HFF-Myc (cell line): ENCODE data around the gene ZNF22.

Source experiments
- DNase-seq: peaks from one replicate; pipeline ENCODE4 v3.0.0-alpha.2; 2011; ENCODE audit warnings: low read depth; ENCODE audit errors: extremely low read depth
- H3K4me3 ChIP-seq: replicated peaks from 2 replicates; pipeline ENCODE4 v1.5.1; 2011; ENCODE audit warnings: low read depth, mild to moderate bottlenecking, control low read depth, low read length
- CTCF ChIP-seq: IDR thresholded peaks from 2 replicates; pipeline ENCODE4 v1.5.1; 2012; ENCODE audit warnings: mild to moderate bottlenecking, low read depth, low read length, control low read depth; ENCODE audit errors: missing control alignments

The ZNF22 gene

GRCh38 chr10:44982114-44982460 lies 18.6 kb upstream of the ZNF22 start:
- DNase-seq: no peak
- no peak overlapping the region for H3K4me3 ChIP-seq

GRCh38 chr10:44982496-44982895 lies 18.2 kb upstream of the ZNF22 start:
- TF ChIP-seq CTCF: no peak
- no peak overlapping the region for H3K4me3 ChIP-seq
- no peak for DNase-seq

More at GRCh38 chr10:44982114-44982460, 18.6 kb upstream of the ZNF22 start:
- no peak for TF ChIP-seq CTCF

GRCh38 chr10:44983066-44983894 lies 17.4 kb upstream of the ZNF22 start:
- no peak for TF ChIP-seq CTCF
- DNase-seq: no peak
- H3K4me3 ChIP-seq: no peak overlapping the region

- H3K4me3 ChIP-seq: no peak overlapping the region
- TF ChIP-seq CTCF: no peak
- no peak for DNase-seq
These were observed 16.8 kb upstream of the ZNF22 start for GRCh38 chr10:44983895-44984278.

GRCh38 chr10:44984671-44985101 lies 16.0 kb upstream of the ZNF22 start:
- no peak for TF ChIP-seq CTCF
- H3K4me3 ChIP-seq: no peak overlapping the region
- DNase-seq: no peak

GRCh38 chr10:44985175-44985681 lies 15.5 kb upstream of the ZNF22 start:
- no peak for TF ChIP-seq CTCF
- H3K4me3 ChIP-seq: no peak overlapping the region
- no peak for DNase-seq
